ENCODE measurements around the gene TLR1.
"Not testable (repeated sequence)": the region's sequence is repeated elsewhere in the genome, so short reads cannot be mapped to it uniquely, and the experiment has no call there.

The TLR1 gene

DNA sequence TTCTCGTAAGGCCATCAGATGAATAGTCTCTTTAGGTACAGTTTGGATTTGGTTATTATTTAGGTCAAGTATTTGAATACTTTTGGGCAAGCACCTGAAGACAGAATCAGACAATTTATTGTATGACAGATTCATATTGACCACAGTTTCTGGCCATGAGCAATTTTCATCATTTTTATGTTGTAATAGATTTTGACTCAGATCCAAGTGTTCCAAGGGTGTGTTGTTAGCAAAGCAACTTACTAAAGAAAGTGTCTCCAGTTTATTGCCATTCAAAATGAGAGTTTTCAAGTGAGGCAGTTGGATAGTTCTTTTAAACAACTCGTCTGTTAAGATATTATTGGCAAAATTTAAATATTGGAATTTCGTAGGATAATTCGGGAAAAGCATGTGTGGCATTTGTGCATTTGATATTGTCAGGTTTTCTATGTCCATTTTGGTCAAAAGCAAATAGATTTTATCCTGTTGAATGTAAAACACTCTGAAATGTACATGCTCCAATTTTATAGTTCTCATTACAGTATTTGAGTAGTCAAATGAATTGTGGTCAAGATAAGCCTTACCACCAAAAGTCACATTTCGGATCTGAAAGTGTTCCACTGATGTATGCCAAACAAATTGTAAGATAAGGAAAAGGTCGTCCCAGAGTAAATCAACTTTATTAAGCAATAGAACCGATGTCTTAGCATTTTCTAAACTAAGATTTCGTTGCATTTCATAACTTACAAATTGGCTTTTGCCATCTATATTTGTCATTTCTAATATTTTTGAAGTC is 30.2 kb downstream of the TLR1 start:
- no peak for DNase-seq (ENCODE audit: low read depth)

DNA sequence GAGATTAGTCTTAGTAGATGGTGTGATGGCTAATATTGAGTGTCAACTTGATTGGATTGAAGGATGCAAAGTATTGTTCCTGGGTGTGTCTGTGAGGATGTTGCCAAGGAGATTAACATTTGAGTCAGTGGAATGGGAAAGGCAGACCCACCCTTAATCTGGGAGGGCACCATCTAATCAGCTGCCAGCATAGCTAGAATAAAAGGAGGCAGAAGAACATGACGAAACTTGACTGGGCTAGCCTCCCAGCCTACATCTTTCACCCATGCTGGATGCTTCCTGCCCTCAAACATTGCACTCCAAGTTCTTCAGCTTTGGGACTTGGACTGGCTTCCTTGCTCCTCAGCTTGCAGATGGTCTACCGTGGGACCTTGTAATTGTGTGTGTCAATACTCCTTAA is 34.3 kb downstream of the TLR1 start:
- not testable (repeated sequence) for DNase-seq (ENCODE audit: low read depth)

DNA sequence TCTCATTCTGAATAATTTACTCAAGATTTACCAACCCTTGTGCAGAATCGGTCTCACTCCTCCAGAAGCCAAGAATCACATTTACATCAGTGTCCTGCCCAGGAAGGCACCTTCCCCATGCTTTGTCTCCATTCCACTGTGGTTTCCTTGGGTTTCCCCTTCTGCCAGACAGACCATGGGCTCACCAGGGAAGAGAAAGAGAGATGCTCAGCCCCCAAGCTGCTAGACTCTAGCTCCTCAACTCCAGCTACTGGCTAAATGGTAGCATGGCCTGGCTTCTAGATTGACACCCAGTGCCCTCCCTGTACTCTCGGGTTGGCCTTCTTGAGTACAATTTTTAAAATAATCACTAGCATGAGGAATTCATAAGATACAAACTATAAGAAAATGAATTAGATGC is 34.7 kb downstream of the TLR1 start:
- no peak for DNase-seq (ENCODE audit: low read depth)

DNA sequence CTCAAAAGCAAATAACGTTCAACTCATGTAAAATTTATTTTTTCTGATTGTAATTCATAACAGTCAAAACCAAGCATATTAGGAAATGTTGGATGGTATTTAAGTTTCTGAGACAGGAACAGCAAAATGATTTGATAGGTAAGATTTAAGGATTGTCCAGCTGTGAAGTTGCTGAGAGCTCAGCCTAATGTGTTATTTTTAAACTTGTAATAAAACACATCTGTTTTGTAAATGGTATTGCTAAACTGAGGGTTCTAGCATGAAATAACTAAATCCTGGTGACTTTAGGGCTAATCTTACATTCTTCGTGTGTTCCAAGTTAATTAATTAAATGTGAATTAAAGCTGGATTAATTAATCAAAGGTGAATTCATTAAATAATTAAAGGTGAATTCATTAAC is 35.1 kb downstream of the TLR1 start:
- no peak for DNase-seq (ENCODE audit: low read depth)

DNA sequence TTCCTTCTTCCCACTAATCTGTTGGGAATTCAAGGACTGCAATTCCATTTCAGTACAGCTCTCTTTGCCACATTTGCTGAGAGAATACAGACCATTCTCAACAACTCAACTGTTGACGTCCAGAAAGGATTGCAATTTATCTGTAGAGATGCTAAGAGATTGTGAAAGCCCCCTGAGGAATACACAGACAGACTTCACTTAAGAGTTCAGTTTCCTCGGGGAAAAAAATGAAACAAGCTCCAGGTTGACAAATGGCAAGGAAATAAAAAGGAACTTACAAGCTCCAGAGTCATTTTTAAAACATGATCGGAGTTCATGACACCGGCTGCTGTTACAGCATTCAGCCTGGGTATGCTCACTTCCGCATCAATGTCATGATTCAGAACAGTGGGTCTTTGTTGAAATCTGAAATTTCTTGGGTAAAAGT is 35.6 kb downstream of the TLR1 start:
- DNase-seq (ENCODE audit: low read depth) = no peak

DNA sequence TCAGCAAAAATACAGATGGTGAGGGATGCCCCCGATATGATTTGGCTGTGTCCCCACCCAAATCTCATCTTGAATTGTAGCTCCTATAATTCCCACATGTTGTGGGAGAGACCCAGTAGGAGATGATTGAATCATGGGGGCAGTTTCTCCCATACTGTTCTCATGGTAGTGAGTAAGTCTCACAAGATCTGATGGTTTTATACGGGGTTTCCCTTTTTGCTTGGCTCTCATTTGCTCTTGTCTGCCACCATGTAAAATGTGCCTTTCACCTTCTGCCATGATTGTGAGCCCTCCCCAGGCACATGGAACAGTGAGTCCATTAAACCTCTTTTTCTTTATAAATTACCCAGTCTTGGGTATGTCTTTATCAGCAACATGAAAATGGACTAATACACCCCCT is 37.7 kb downstream of the TLR1 start:
- not testable (repeated sequence) for DNase-seq (ENCODE audit: low read depth)

DNA sequence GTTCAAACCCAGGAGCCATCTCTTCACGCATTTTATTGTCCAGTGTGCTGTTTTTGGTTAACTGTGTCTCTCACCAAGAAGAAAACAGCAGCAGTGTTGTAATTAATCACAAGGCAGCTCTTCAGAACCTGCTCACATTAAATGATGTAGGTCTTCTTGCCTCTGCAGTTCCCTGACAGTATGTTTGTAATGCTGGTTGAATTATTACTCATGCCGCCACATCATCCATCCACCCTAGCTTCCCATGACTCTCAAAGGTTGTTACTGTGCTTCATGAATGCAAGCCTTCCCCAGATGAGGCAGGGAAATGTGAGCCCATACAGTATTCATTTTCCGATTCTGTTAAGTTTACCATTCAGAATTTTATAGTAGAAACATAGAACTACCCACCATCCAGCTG is 39.2 kb downstream of the TLR1 start:
- DNase-seq (ENCODE audit: low read depth) = no peak

DNA sequence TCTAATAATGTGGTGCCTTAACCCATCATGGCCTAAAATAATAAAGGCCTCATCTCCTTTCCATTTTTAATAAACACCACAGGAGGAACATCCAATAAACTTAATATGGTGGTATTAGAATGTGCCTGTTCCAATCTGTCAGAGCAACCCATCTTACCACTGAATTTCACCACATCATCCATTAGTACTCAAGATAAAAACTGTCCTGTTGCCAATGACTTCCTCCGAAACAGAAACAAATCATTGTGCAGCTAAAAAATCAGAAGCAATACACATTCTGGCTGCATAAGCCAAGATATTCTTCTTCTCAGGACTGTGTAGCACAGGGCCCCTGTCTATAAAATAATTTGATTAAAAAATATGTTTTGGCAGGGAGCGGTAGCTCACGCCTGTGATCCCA is 40.3 kb downstream of the TLR1 start:
- no peak for DNase-seq (ENCODE audit: low read depth)

DNA sequence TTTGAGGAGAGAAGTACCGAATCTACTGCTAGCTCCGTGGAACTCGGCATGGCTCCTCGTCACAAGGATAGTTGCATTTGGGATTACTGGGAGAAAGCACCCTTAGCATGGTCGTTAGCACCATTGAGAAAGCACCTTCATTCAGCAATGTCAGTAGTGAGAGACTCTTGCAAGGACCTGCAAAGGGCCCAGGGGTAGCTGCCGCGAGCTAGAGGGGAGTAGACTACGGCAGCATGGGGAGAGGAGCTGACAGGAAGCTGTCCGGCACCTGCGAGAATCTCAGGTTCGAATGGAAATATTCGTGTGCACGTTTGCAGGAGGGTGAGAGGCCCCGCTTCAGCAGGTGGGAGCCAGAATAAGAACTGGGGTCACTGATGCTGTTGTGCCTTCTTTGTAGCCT is 42.0 kb downstream of the TLR1 start:
- no peak for DNase-seq (ENCODE audit: low read depth)

DNA sequence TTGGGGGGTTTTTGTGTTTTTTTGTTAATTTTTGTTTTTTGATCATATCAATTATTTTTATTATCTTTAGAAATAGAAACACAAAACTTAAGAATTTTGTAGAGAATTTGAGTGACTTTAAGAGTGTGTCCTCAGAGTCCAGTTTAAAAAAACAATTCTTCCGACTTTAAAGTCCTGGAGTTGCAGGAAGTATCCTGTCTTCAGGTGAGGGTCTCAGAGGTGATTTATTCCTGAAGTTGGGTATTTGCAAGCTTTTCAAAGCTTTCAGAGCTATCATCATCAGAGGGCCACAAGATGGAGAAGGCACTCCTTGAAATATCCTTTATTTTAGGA is 44.8 kb downstream of the TLR1 start:
- DNase-seq (ENCODE audit: low read depth) = no peak

DNA sequence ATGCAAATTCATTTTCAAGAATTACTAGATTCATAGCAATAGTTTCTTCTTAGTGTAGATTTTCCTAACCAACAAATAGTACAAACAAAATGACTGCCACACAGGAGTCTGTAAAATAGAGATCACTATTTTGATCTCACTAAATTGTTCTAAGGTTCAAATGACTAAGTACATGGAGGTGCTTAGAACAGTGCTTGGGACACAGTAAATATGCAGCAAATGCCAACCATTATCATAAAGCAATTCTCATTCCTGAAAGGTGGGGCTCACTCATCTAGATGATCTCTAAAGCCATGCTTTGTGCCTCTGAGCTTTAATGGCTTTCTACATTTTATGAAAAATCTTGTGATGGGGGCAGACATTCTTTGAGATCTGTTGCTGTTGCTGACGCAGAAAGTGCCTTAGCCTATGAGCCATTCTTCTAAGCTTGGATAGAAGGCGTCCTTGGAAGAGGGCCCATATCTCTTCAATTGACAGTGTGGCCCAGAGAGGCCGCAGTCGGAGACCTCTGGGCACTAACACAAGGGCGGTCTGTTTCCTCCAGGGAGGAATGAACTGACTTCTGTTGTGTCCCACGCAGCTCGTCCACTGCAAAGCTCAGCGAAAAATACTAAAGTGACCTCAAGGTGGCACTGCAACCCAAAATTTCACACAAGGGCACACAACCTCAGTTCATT is 45.3 kb downstream of the TLR1 start:
- peak; percentile 46 for DNase-seq (ENCODE audit: low read depth)

DNA sequence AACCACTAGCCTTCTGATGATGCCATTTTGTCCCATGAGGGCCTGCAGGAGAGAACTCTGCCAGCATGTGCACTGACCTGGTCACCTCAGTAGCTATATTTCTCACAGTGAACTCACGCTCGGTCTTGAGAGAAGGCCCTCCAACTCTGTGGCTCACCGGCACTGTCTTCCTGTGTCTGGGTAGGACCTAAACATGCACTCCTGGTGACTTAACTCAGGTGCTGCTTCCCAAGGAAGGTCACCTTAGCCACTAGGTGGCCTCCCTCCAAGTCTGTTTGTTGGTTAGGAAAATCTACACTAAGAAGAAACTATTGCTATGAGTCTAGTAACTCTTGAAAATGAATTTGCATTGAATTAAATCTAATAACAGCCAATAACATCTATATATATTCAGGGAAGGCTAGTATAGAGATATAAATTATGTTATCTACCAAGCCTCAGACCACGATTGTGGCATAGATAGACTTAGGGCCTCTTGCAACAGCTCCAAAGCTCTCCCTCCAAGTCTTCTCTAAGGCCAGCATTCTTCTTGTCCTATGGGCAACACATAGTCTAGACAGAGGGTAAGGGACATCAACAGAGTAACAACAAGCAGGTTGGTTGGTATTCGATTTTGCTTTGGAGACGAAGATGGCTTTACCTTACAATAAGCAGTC is 46.5 kb downstream of the TLR1 start:
- no peak for DNase-seq (ENCODE audit: low read depth)

DNA sequence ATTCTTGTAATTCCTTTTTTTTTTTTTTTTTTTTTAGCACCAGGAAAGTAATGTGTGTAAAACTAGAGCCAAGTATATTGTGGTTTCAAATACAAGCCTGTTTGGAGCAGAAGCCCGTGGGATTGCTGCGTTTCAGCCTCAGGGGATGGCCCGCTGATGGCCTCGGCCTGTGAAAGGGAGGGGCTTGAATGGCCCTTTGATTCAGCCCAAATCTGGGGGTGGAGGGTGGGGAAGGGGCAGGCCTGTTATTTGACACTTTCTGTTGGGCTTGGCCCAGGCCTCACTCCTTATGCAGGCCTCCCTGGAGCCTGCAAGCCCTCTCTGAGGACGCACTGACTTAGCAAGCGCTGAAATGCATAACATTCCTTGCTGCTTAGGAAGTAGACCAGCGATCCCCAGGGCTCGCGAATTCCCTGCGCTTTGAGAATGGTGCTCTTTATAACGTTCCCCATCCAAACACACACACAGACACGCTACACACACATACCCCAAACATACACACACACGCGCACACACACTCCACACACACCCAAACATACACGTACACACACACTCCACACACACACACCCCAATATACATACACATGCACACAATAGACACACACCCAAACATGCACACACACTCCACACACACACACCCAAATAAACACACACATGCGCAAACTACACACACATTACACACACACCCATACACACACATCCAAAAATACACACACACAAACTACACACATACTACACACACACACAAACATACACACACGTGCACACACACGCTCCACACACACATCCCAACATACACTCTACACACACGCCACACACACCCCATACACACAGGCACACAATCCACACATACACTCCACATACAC is 51.4 kb downstream of the TLR1 start:
- DNase-seq (ENCODE audit: low read depth) = no peak

DNA sequence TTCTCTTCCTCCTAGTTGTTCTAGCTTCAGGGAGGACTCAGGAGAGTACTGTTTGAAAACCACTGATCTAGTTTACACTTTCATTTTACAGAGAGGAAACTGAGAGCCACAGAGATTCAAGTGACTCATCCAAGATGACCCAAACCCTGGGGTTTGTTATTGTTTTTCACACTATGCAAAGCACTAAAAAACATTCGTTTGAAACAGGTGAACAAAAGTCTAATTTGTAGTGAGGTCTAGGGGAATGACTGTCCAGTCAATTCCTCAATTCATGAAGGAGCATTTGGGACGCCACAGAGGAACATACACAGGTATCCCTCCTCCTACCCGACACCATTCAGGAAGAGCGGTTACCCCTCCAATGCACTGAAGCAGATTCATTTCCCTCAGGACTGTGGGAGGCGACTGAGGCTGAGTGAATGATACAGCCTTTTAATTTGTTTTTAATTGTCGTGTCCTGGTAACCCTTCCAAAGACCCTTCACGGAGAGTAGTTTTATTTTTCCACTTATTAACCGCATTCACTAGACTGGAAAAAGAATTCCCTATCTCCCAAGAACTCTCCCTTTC is 52.1 kb downstream of the TLR1 start:
- DNase-seq (ENCODE audit: low read depth) = no peak

DNA sequence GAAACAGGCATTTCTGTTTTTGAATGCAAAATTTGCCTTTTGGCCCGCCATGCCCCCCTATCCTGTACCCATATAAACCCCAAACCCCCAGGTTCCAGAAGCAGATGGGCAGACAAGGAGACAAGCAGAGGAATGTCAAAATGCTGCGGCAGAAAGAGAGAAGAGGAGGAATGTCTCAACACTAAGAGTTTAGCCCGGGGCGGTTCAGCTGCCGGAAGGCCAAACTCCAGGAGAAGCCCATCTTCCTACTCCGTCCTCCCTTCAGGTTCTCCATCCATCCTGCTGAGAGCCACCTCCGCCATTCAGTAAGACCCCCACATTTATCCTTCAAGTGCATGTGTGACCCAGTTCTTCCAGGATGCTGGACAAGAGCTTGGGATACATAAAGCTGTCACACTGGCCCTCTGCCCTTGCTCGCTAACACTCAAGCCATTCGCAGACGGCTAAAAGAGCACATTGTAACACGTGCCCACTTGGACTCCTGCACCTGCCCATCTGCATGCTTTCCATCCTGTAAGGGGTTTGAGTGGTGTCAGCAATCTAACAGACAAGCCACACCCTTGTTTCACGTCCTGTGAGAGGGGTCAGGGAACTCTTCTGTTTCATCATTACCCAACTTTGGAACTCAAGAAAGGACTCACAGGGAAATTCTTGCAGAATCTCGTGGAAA is 53.1 kb downstream of the TLR1 start:
- no peak for DNase-seq (ENCODE audit: low read depth)

DNA sequence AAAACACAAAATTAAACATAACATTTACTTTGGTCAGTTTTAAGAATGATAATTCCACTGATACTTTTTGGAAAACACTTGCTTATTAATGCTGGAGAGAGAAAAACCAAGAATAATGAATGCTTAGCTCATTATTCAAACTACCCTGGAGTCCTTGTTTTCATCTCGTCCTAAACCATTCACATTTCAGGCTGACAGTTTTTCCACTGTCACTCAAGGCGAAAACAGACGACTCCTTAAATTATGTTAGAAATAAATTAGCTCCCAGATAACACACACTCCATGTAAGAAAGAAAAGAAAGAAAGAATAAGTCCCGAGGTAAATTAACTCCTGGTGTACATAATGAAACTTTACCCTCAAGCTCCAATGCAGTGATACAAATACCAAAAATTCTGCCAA is 55.3 kb downstream of the TLR1 start:
- no peak for DNase-seq (ENCODE audit: low read depth)

DNA sequence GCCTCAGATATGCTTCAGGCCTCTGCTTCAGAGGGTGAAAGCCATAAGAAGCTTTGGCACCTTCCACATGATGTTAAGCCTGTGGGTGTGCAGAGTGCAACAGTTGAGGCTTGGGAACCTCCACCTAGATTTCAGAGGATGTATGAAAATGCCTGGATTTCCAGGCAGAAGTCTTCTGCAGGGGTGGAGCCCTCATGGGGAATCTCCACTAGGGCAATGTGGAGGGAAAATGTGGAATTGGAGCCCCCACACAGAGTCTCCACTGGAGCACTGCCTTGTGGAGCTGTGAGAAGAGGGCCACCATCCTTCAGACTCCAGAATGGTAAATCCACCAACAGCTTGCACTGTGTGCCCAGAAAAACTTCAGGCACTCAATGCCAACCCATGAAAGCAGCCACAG is 57.0 kb downstream of the TLR1 start:
- no peak for DNase-seq (ENCODE audit: low read depth)
